ENCODE data around the gene MIS18BP1. TPM values are rescaled to one million over a fixed set of nuclear protein-coding genes. Genes with fewer than 3 reads are reported as not detected.
A peak's percentile ranks its signal among the peaks of the same experiment; 100 is the strongest.

The MIS18BP1 gene
- total and polyA plus RNA-seq, 2 experiments from 2014 or later = 24.4 to 28.9 TPM

DNA sequence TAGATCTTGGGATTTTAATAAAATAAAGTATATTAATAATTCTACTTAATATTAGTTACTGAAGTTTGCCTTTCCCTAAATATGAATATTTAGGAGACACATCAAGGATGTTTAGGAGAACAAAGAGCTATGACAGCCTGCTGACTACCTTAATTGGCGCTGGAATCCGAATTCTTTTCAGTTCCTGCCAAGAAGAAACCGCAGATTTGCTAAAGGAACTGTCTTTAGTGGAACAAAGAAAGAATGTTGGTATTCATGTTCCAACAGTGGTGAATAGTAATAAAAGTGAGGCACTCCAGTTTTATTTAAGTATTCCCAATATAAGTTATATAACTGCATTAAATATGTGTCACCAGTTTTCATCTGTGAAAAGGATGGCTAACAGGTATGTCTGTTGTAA, 54.5 kb downstream of the MIS18BP1 start:
- 36 to 57% methylated on average over 3 of the region's 3 CpGs for WGBS, 2 experiments (ENCODE audit: low coverage in 1 of 2, low lambda C conversion rate in 2 of 2, missing lambda C conversion rate in 2 of 2)
- Histone ChIP-seq H3K4me3 (0 out of 2 replicates have a peak overlapping the region, but pooled peaks have one; percentile 2), H3K27me3 (replicated peaks; ENCODE audit: insufficient read depth) (no peaks in the 10 kb centered on the region), H3K9me3 (ENCODE audit: low read depth) (no peaks in the 10 kb centered on the region), H3F3A (ENCODE audit: insufficient read depth) (peaks cover 19% of the 10 kb centered on the region), H3K4me2 (ENCODE audit: unreplicated experiment) (peak overlapping the region; percentile 50), H3K9ac (peak overlapping the region; percentile 3; the same call in 1 of the 2 replicates), H3K4me1 (ENCODE audit: insufficient read depth) (peaks cover 20% of the 10 kb centered on the region), H4K20me1 (ENCODE audit: insufficient read depth) (no peaks in the 10 kb centered on the region), H3K36me3 (ENCODE audit: low read depth) (no peaks in the 10 kb centered on the region), H2AFZ (no peak overlapping the region), H3K79me2 (ENCODE audit: insufficient read depth) (no peaks in the 10 kb centered on the region), H3K27ac (peak overlapping the region; percentile 59), H3K9me2 (ENCODE audit: insufficient read depth) (no peaks in the 10 kb centered on the region)
- in situ Hi-C loops (cut with MboI) = no loop called here
- TF ChIP-seq EZH2 (IDR thresholded peaks at IDR 0.05; ENCODE audit: insufficient read depth, poor library complexity, severe bottlenecking) (no peak), EZH2phosphoT487 (IDR thresholded peaks at IDR 0.05; ENCODE audit: insufficient read depth, low read depth) (no peak)
- peak; percentile 71 for DNase-seq

- peaks cover 13% of the 10 kb centered on the region for H3F3A ChIP-seq (ENCODE audit: insufficient read depth)
- no peaks in the 10 kb centered on the region for H3K9me2 ChIP-seq (ENCODE audit: insufficient read depth)
- H3K9me3 ChIP-seq (ENCODE audit: low read depth) = no peaks in the 10 kb centered on the region
- no peaks in the 10 kb centered on the region for H3K79me2 ChIP-seq (ENCODE audit: insufficient read depth)
- WGBS, 2 experiments (ENCODE audit: low coverage in 1 of 2, low lambda C conversion rate in 2 of 2, missing lambda C conversion rate in 2 of 2) = 86 to 91% methylated on average over 4 of the region's 4 CpGs
- H3K4me1 ChIP-seq (ENCODE audit: insufficient read depth) = peaks cover 20% of the 10 kb centered on the region
- H3K4me2 ChIP-seq (ENCODE audit: unreplicated experiment) = no peak overlapping the region
- no peaks in the 10 kb centered on the region for H3K27me3 ChIP-seq (replicated peaks; ENCODE audit: insufficient read depth)
- H3K4me3 ChIP-seq = no peak overlapping the region
- TF ChIP-seq EZH2phosphoT487 (IDR thresholded peaks at IDR 0.05; ENCODE audit: insufficient read depth, low read depth) (no peak), EZH2 (IDR thresholded peaks at IDR 0.05; ENCODE audit: insufficient read depth, poor library complexity, severe bottlenecking) (no peak)
- in situ Hi-C loops (cut with MboI) = no loop called here
- H3K9ac ChIP-seq = no peak overlapping the region
- no peak overlapping the region for H2AFZ ChIP-seq
- no peaks in the 10 kb centered on the region for H3K36me3 ChIP-seq (ENCODE audit: low read depth)
- no peak overlapping the region for H3K27ac ChIP-seq
- no peak for DNase-seq
- no peaks in the 10 kb centered on the region for H4K20me1 ChIP-seq (ENCODE audit: insufficient read depth)
Measured at GRCh38 chr14:45194964-45195363, 58.0 kb downstream of the MIS18BP1 start.

GRCh38 chr14:45185100-45185814, 67.7 kb downstream of the MIS18BP1 start:
- DNase-seq = peak; percentile 65
- peaks cover 8% of the 10 kb centered on the region for H3F3A ChIP-seq (ENCODE audit: insufficient read depth)
- 0 out of 2 replicates have a peak, but pooled peaks cover 7% of the 10 kb centered on the region for H3K36me3 ChIP-seq (ENCODE audit: low read depth)
- no peaks in the 10 kb centered on the region for H4K20me1 ChIP-seq (ENCODE audit: insufficient read depth)
- peak overlapping the region; percentile 17 for H3K4me2 ChIP-seq (ENCODE audit: unreplicated experiment)
- no peaks in the 10 kb centered on the region for H3K9me2 ChIP-seq (ENCODE audit: insufficient read depth)
- no peak overlapping the region for H3K4me3 ChIP-seq
- TF ChIP-seq EZH2 (IDR thresholded peaks at IDR 0.05; ENCODE audit: insufficient read depth, poor library complexity, severe bottlenecking) = no peak
- no peak for TF ChIP-seq EZH2phosphoT487 (IDR thresholded peaks at IDR 0.05; ENCODE audit: insufficient read depth, low read depth)
- in situ Hi-C loops (cut with MboI) = no loop called here
- no peaks in the 10 kb centered on the region for H3K79me2 ChIP-seq (ENCODE audit: insufficient read depth)
- peak overlapping the region; percentile 52 for H3K27ac ChIP-seq
- no peak overlapping the region for H3K9ac ChIP-seq
- no peaks in the 10 kb centered on the region for H3K27me3 ChIP-seq (replicated peaks; ENCODE audit: insufficient read depth)
- H3K4me1 ChIP-seq (ENCODE audit: insufficient read depth) = peaks cover 30% of the 10 kb centered on the region
- no peaks in the 10 kb centered on the region for H3K9me3 ChIP-seq (ENCODE audit: low read depth)
- 98 to 99% methylated on average over 2 of the region's 2 CpGs for WGBS, 2 experiments (ENCODE audit: low coverage in 1 of 2, low lambda C conversion rate in 2 of 2, missing lambda C conversion rate in 2 of 2)
- H2AFZ ChIP-seq = no peak overlapping the region

DNA sequence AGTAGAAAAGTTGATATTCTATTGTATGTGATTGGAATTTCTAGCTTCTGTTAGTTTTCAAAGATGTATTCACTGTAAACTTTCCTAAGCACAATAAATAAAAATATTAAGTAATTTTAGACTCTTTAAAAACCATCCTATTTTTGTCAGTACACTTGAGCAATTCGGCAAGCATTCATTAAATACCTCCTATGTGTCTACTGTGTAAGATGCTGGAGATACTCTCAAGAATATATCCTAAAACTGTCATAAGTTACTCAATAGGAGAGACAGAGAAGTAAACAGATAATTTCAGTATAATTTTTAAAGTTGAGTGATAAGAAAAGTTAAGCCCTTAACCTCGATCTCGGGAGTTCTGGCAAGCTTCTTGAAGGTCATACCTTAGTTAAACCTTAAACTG, 71.2 kb downstream of the MIS18BP1 start:
- Histone ChIP-seq H3K9me2 (ENCODE audit: insufficient read depth) (no peaks in the 10 kb centered on the region), H3K36me3 (ENCODE audit: low read depth) (no peaks in the 10 kb centered on the region), H3K4me3 (no peak overlapping the region), H3K9me3 (ENCODE audit: low read depth) (no peaks in the 10 kb centered on the region), H3K27me3 (replicated peaks; ENCODE audit: insufficient read depth) (no peaks in the 10 kb centered on the region), H3K4me2 (ENCODE audit: unreplicated experiment) (peak overlapping the region; percentile 9), H3K9ac (no peak overlapping the region), H3K79me2 (ENCODE audit: insufficient read depth) (no peaks in the 10 kb centered on the region), H3K27ac (no peak overlapping the region), H3F3A (ENCODE audit: insufficient read depth) (peaks cover 18% of the 10 kb centered on the region), H3K4me1 (ENCODE audit: insufficient read depth) (peaks cover 42% of the 10 kb centered on the region), H2AFZ (no peak overlapping the region), H4K20me1 (ENCODE audit: insufficient read depth) (no peaks in the 10 kb centered on the region)
- 95 to 96% methylated on average over 3 of the region's 3 CpGs for WGBS, 2 experiments (ENCODE audit: low coverage in 1 of 2, low lambda C conversion rate in 2 of 2, missing lambda C conversion rate in 2 of 2)
- DNase-seq = no peak
- in situ Hi-C loops (cut with MboI) = no loop called here
- TF ChIP-seq EZH2 (IDR thresholded peaks at IDR 0.05; ENCODE audit: insufficient read depth, poor library complexity, severe bottlenecking) (no peak), EZH2phosphoT487 (IDR thresholded peaks at IDR 0.05; ENCODE audit: insufficient read depth, low read depth) (no peak)
